GM06990 (cell line): ENCODE measurements around the gene SLIT1.

Experiments
- DNase-seq: peaks from one replicate; pipeline ENCODE4 v3.0.0-alpha.2; 2011; ENCODE audit not compliant: insufficient read length; ENCODE audit errors: extremely low read depth
- H3K27me3 ChIP-seq: replicated peaks from 2 replicates; pipeline ENCODE4 v1.6.0; 2011; ENCODE audit warnings: low read length; ENCODE audit not compliant: control insufficient read depth, insufficient read depth
- H3K36me3 ChIP-seq: 2 replicates; pipeline ENCODE4 v1.5.1; 2011; ENCODE audit warnings: low read length; ENCODE audit not compliant: control insufficient read depth, insufficient read depth
- H3K4me3 ChIP-seq: replicated peaks from 2 replicates; pipeline ENCODE4 v1.5.1; 2011; ENCODE audit warnings: low read depth, mild to moderate bottlenecking, control low read depth, low read length
- TF ChIP-seq, protein P1 (sequence below): IDR thresholded peaks from 2 replicates; pipeline ENCODE4 v1.5.1; 2011; ENCODE audit warnings: low read length, control low read depth, mild to moderate bottlenecking, inconsistent platforms; ENCODE audit not compliant: insufficient read depth, poor library complexity, severe bottlenecking

The SLIT1 gene

DNA sequence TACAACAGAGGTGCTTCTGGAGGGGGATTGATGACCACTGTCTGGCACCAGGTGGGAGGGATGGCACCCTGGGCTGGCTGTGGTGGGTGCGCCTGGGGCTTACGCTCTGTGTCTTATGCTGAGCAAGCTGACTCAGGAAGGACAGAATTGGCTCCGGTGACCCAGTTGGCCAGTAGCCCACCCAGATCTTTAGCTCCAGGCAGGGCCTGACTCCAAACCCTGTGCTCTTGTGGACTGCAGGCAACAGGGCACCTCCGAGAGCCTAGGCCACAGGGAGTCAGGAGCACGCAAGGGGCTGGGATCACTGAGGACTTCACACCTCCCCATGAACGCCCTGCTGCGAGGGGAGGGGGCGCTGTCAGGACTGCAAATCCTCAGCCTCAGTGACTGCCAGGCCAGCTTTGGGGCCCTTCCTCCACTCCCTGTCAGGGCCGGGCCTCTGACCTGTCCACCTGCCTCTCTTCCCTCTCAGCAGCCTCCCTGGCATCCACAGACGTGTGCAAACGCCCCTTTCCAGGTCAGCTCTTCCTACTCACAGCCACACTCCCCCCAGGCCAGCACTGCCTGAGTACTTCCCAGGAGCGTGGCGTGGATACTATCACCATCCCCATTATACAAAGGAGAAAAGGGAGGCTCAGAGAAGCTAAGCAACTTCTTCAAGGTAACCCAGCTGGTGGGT is 118.7 kb downstream of the SLIT1 start:
- Histone ChIP-seq H3K4me3 (no peak overlapping the region), H3K36me3 (no peaks in the 10 kb centered on the region), H3K27me3 (no peaks in the 10 kb centered on the region; the same call in 1 of the 2 replicates)
- TF ChIP-seq, protein P1, sequence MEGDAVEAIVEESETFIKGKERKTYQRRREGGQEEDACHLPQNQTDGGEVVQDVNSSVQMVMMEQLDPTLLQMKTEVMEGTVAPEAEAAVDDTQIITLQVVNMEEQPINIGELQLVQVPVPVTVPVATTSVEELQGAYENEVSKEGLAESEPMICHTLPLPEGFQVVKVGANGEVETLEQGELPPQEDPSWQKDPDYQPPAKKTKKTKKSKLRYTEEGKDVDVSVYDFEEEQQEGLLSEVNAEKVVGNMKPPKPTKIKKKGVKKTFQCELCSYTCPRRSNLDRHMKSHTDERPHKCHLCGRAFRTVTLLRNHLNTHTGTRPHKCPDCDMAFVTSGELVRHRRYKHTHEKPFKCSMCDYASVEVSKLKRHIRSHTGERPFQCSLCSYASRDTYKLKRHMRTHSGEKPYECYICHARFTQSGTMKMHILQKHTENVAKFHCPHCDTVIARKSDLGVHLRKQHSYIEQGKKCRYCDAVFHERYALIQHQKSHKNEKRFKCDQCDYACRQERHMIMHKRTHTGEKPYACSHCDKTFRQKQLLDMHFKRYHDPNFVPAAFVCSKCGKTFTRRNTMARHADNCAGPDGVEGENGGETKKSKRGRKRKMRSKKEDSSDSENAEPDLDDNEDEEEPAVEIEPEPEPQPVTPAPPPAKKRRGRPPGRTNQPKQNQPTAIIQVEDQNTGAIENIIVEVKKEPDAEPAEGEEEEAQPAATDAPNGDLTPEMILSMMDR, result no peak
- DNase-seq, result no peak

GRCh38 chr10:97065686-97066660 is 119.8 kb downstream of the SLIT1 start:
- Histone ChIP-seq H3K36me3 (no peaks in the 10 kb centered on the region), H3K4me3 (no peak overlapping the region), H3K27me3 (no peaks in the 10 kb centered on the region; the same call in 1 of the 2 replicates)
- TF ChIP-seq, protein P1, result no peak
- no peak for DNase-seq

DNA sequence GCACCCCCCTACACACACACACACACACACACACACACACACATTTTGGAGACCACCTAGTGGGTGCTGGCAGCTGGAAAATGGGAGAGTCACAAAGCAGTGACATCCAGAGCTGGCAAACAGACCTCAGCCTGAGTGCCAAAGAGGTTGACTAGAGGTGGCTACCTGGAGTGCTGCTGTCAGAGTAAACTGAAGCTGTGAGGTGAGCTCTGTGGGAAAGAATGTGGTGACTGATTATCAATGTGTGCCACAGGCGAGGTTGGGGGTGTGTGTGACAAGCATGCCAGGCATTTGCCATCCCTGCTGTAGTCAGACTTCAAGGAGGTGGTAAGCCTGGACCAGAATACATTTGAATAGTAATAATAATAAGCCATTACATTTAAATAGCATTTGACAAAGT is 120.6 kb downstream of the SLIT1 start:
- Histone ChIP-seq H3K36me3 (no peaks in the 10 kb centered on the region), H3K4me3 (no peak overlapping the region), H3K27me3 (no peaks in the 10 kb centered on the region; the same call in 1 of the 2 replicates)
- DNase-seq, result no peak
- TF ChIP-seq, protein P1, result no peak

DNA sequence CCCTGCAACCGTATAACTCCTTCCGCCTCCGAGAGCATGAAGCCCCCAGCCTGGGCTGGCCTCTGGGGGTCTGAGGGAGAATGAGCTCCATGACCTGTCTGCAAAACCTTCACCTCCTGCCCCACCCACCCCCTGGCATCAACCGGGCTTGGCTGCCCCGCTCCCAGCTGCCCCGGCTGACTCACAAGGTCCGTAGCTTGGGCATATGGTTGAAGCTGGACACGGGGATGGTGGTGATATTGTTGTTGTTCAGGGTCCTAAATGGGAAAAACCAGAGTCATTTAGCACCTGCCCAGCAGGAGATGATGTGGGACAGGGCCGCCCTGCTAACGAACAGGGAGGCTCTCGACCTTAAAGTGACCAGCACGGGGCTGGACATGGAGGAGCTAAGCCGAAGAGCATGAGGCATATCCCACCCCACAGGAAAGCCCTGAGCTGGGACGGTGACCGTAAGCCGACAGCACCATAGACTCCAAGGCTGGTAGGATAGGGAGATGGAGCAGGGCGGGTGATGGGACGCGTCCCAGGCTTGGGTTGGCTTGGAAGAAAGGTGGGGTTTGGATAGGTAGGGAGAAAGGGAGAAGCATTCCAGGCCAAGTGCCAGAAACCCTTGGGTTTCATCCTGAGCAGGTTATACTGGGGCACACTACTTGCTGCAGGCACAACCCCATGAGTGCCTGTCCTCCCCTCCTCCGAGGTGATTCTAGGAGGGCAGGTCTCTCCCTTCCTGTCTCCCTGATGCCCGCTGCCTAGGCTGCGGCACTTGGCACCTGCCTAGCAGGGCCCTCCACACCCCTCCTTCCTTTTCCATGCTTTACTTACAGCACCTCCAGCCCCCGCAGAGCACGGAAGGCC is 121.5 kb downstream of the SLIT1 start:
- no peak for DNase-seq
- Histone ChIP-seq H3K4me3 (no peak overlapping the region), H3K36me3 (no peaks in the 10 kb centered on the region), H3K27me3 (no peaks in the 10 kb centered on the region; the same call in 1 of the 2 replicates)
- TF ChIP-seq, protein P1, result no peak

GRCh38 chr10:97063271-97063982 is 122.3 kb downstream of the SLIT1 start:
- no peaks in the 10 kb centered on the region for H3K36me3 ChIP-seq
- no peak overlapping the region for H3K4me3 ChIP-seq
- DNase-seq, result no peak
- no peaks in the 10 kb centered on the region; the same call in 1 of the 2 replicates for H3K27me3 ChIP-seq
- TF ChIP-seq, protein P1, result no peak
